HG03565 (cell line): ENCODE measurements around the gene SRRM5.
"Not testable (repeated sequence)": the region's sequence is repeated elsewhere in the genome, so short reads cannot be mapped to it uniquely, and the experiment has no call there.

Experiments used
- ATAC-seq: cut with Tn5 transposase; IDR thresholded peaks from one replicate; pipeline ENCODE4 v1.9.1; 2021; ENCODE audit warnings: mild to moderate bottlenecking, moderate library complexity; ENCODE audit not compliant: unreplicated experiment

SRRM5 gene

DNA sequence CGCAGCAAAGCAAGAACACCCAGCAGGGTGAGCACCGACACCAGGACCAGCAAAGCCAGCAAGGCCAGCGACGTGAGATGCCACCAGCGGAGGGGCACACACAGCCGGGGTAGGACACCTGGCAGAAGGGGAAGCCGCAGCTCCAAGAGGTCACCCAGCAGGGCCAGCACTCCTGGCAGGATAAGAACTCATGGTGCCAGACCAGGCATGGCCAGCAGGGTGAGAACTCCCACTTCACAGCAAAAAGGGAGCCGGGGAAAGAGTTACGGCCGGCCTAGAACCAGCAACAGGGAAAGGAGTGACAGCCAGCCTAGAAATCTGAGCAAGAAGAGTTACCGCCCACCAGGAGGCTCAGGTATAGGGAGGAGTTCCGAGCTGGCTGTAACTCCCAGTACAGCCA lies 486 bp downstream of the SRRM5 start:
- no peak for ATAC-seq

DNA sequence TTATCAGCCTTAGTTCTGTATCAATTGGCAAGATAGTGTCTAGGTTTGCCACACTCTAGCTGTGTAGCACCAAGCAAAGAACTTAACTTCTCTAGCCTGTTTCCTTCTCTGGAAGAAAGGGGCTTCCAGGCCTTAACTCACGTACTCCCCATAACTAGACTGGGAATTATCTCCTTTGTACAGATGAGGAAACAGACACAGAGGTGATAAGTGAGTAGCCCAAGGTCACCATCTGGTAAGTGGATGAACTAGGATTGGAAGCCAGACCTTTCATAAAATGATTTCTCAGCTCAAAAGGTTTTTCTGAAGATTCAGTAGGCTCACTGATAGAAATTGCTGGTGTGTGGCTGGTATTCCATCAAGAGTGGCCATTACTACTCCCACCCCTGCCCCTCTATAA lies 4.4 kb downstream of the SRRM5 start:
- no peak for ATAC-seq

DNA sequence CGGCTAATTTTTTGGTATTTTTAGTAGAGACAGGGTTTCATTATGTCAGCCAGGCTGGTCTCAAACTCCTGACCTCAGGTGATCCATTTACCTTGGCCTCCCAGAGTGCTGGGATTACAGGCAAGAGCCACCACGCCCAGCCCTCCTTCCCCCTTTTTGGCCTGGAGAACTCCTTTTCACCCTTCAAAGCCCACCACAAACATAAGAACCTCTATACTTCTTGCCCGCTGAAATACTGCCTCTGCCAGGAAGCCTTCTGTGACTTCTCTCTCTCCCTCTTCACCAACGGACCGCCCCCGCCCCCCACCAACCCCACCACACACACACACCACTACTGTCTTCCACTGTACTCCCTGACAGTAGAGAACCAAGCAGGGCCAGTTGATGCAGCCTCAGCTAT lies 5.1 kb downstream of the SRRM5 start:
- ATAC-seq = no peak

DNA sequence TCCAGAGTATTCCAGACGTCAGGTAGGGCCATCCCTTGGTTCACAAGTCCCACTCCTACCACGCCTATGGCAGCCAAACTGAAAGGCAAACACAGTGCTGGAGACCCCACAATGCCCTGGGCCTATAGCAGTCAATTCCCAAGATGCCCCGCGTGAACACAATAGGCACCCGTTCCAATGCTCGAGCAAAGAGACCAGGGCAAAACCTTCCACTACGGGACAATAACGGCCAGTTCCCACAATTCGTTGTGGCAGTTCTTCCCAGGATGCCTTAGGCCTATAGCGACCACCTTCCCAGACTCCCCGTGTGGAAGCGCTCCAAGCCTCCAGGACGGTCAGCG lies 7.0 kb downstream of the SRRM5 start:
- ATAC-seq = peak; percentile 9

DNA sequence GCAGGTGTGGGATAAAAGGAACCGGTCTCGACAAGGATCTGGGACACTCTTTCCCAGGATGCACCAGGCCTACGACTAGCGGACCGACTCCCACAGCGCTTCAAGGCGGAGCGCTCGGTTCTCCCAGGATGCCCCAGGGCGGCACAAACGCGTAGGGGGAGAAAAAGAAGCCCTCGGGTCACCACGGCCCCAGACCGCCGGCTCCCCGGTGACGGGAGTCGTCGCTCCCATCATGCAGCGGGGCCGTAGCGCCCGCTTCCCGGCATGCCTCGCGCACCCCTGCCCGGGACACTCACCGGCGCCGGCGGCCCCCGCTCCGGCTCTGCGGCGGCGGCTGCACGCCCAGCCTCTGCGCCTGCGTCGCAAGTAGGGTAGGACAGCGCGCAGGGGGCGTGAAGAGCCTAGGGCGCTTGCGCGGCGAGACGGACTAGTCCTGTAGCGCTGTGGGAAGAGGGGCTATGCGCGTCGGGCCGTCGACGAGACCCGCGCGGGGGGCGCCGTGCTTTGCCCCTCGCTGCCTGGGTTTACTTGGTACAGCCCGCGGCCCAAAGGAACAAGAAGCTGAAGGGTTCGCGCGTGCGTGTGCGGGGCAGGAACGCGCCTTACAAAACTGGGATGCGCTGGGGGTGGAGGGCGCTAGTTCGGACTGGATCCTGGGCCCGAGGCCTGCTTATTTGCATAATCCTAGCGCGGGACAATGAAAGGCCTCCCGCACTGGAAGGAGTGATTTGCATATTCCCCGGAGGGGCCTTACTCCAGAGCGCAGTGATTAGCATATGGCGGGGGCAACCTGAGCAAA lies 7.6 kb downstream of the SRRM5 start, which contains the start of gene ZNF428:
Gene ZNF428, minus strand, starts transcription at position 368 of the 799 bp plus-strand sequence. CDS start 5,325 bp downstream, outside the sequence.
- ATAC-seq = peak; percentile 77

DNA sequence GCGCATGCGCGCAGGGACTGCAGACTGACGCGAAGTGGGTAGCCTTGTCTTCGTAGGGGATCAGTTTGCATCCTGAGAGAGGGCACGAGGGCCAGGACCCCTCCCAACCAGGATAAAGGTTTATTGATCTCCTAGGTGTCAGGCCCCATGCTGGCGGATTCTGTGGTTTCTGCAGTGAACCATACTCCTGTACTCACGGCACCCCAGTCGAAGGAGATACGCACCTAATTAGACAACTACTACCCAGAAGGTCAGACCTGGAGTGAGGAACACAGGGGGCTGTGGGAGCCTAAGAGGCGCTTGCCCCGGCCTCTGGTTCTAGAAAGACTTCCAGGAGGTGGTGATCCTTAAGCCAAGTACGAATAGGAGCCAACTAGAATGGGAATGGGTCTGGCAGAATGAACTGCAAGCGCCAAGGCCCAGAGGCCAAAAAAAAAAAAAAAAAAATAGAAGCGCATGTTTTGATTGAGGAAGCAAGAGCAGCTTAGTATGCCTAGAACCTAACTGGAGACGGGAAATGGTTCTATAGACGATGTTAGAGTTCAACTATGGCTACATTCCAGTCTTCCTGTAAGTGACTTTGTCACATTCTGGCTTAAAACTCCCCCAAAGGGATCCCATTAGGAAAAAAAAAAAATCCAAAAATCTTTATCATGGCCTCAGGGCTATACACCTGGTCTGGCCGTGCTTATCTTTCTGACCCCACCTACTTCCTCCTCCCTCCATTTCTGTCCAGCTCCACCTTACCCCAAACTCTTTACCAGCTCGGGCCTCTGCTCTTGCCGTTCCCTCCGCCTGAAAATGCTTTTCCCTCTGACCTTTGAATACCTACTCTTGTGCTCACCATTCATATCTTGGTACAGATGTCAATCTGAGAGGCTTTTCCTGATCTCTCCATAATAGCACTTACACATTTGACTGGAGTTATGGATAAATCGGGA lies 8.4 kb downstream of the SRRM5 start:
- peak; percentile 8 for ATAC-seq

DNA sequence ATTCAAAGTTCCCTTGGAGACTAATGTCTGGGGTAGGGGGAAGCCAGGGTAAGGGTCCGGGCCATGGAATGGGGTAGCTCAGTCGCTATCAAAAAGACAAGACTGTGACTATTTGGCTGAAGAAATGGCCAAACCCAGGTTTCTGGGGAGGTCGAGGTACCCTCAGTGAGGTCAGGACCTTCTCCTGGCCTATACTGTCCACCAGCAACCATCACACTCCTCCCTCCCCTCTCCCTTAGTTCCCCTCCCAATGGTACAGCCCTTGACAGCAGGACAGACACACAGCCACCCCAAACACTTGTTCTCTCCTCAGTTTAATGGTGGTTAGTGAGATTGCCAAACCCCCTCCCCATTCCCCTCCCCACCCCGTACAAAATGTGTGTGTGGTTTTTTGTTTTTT lies 10.2 kb downstream of the SRRM5 start:
- no peak for ATAC-seq

DNA sequence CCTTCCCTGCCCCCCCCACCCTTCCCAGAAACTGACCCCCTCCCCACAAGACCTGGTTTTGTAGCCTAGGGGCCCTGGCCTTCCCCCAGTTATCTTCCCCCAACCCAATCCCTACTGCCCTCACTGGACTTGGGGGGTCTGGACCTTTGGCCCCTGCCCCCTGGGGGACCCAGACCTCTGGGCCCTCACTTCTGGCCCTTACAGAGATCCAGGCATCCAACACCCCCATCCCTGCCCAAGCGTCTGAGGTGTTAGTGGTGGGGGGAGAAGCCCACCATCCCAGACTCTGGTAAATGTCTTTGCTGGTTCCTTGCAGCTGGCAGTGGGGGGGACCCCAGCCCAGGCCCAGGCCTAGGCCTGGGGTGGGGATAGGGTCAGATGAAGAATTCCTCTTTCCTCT lies 11.1 kb downstream of the SRRM5 start:
- ATAC-seq = no peak

DNA sequence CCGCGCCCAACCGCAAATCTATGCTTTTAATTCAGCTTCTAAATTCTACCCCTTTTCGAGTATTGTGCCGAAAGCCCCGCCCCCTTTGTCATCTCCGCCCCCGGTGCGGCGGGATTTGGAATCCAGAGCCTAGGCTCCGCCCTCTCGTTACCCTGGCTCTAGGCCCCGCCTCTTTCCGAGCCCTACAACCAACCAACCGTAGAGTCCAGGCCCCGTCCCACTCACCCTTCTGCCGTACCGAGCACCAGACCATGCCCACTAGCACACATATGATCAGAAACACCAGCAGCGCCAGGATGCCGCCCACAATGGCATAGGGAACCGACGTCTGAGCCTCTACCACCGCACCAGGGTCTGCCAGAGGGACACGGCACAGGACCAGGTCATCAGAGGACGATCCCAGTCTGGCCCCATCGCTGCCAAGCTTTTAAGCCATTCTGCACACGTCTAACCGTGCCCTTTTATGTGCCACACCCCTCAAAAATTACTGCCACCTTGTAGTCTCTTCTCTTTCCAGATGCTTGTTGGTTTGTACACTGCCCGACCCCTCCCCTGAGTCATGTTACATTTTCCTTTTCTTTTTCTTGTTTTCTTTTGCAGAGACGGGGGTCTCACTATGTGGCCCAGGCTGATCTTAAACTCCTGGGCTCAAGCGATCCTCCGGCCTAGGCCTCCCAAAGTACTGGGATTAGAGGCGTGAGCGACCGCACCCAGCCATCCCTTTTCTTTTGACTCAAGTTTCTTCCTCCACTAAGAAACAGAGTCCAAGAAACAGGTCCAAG lies 12.2 kb downstream of the SRRM5 start:
- no peak for ATAC-seq

DNA sequence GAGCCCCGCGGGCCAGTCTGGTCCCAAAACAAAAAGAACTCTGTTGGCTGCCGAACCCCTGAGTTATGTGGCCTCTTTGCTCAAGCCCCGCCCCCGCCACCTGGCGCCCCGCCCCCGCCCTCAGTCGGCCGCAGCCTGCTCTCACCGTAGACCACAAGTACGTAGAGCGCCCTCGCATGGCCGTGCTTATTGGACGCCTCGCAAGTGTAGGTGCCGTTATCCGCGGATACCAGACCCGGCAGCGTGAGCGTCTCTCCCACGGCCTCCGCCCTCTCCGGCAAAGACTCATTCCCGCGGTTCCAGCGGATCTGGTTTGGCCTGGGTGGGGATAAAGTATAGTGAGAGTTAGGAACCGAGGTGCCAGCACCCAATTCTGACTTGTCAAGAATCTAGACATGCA lies 13.0 kb downstream of the SRRM5 start:
- ATAC-seq = no peak

DNA sequence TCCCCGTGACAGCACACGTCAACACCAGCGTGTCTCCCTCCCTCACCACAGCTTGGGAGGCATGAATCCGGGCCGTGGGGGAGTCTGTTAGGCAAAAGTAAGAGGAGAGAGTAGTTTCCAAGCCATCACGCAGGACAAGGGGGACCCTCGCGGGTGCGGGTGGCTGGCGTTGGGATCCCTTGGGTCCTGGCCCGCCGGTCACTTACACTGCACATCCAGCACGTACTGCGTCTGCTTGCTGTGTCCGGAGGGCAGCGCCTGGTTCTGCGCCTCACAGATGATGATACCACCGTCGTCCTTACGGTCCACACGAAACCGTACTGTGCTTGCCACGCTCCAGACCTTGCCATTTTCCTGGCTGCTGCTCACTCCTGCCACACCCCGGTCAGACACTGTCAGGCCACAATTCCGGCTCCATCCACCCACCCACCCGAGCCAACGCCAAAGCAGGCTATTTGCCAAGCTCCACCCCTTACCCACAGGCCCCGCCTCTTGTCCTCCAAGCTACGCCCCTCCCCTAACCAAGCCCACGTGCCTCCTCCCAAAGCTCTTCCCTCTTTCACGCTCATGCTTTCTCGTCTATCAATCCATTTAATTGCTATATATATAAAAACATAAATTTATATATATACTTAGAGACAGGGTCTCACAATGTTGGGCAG lies 14.2 kb downstream of the SRRM5 start:
- no peak for ATAC-seq

DNA sequence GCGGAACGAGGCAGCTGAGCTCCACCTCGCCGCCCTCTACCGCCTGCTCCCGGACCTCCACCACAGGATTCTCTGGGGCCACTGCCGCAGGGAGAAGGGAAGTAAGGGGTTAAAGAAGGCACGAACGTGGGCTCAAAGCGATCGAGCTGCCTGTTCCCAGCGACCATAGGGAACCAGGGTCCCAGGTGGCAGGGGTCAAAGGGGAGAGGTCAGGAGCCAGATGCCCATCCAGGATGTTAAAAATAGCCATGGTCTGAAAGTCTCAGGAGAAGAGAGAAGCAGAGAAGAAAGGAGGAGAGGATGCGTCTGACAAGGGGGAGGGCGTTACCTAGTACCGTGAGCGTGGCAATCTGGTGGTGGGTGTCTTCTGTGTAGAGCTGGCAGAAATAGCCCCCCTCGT lies 14.9 kb downstream of the SRRM5 start:
- ATAC-seq = no peak

DNA sequence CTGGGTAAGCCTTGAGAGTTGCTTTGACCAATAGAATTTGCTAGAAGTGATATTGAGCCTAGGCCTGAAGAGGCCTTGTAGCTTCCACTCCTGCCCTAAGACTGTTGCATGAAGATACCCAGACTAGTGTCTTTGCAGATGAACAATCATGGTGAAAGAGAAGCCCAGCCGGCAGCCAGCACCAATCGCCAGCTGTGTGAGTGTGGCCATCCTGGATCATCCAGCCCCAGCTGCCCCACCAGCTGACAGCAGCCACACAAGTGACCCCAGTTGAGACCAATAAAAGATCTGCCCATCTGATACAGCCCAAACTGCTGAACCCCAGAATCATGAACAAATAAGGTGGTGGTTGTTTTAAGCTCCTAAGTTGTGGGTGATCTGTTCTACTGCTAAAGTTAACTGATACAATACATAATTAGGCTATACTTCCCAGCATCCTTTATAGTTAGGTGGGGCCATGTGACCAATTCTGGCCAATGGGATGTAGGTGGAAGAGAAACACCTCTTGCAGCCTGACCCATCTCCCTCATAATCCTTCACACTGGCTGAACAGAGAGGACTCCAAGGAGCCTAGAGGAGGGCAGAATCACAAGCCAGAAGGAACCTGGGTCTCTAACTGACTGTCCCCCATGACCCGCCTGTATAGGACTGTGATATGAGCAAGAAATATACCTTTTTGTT lies 16.9 kb downstream of the SRRM5 start:
- ATAC-seq = no peak

DNA sequence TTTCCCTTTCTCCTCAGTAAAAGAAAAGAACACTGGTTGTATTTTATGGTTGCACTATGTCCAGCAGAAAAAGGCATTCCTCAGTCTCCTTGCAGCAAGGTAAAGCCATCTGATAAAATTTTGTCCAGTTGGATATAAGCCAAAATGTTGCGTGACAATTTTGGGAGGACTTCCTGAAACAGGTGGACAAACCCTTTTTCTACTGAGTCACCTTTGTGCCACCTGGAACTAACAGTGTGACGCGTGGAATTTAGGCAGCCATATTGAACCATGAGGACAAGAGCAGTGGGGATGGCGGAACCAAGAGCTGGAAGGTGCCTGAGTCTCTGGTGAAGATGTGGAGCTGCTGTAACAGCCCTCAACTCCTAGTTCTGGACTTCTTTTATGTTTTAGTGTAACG lies 19.6 kb downstream of the SRRM5 start:
- ATAC-seq = no peak

DNA sequence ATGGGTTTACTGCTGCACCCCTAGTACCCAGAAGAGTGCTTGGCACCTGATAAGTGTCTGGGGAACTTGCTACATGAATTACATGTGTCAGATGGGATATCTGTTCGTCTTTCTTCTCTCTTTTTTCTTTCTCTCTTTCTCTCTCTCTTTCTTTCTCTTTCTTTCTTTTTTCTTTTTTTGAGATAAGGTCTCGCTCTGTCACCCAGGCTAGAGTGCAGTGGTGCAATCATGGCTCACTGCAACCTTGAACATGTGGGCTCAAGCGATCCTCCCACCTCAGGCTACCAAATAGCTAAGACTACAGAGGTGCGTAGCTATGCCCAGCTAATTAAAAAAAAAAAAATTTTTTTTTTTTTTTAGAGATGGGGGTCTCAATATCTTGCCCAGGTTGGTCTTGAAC lies 21.6 kb downstream of the SRRM5 start:
- ATAC-seq = no peak

DNA sequence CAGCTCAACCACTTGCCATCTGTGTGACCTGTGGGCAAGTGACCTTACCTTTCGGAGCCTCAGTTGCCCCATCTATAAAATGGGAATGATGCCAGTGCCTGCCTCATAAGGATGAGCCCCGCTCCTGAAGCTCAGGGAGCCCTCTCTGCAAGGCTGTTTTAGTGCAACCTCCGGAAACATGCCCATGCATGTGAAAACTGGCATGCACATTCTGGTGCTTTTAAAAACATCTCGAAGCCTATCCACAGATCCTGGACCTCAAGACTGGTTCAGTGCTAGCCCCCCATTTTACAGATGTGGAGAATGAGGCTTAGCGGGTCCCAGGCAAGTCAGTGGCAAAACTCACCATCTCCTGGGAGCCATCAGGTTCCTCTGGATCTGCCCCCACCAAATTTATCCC lies 22.2 kb downstream of the SRRM5 start:
- no peak for ATAC-seq

DNA sequence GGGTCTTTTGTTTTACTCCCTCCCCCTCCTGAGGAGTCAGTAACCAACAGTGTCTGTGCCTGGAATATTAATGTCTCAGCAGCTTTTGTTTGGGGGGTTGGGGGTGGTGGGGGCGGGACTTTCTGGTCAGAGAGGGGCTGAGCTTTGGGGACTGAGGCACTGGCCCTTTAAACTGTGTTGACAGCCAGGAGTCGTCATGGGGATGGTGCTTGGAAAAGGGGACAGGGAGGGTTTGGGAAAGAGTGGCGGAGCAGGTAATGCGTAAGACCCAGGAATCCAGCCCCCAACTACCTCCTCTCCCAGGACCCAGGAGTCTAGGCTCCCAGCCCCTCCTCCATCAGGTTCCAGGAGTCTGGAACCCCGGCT lies 22.6 kb downstream of the SRRM5 start:
- no peak for ATAC-seq

DNA sequence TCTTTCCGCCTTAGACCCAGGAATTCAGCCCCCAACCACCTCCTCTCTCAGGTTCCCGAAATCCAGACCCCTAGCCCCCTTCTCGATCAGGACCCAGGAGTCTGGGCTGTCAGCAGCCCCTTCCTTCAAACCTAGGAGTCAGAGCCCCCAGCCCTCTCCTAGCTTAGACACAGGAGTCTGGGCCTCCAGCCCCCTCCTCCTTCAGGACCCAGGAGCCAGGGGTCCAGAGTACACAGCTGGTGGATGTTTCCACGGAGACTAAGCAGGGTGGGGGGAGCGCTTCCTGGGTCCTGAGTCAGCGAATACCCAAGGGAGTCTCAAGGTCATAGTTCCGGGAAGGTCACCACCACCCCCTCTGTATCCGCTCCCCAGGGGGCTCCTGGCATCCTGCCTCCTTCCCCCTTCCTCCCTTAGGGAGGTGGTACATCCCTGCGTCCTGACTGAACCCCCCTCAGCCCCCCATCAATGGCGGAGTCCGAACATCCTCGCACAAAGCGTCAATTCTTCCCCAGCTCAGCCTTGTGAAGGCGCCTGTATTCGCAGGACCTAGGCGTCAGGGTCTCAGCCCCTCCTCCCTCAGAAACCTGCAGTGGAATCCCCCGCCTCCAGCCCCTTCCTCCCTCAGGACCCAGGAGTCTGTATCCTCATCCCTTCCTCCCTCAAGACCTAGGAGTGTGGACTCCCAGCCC lies 23.1 kb downstream of the SRRM5 start:
- ATAC-seq = no peak

DNA sequence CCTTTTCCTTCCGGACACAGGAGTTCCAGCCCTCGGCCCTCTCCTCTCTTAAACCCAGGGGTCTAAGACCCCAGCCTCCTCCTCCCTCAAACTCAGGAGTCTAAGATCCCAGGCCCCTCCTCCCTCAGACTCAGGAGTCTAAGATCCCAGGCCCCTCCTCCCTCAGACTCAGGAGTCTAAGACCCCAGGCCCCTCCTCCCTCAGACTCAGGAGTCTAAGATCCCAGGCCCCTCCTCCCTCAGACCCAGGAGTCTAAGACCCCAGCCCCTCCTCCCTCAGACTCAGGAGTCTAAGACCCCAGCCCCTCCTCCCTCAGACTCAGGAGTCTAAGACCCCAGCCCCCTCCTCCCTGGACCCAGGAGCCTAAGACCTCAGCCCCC lies 23.7 kb downstream of the SRRM5 start:
- not testable (repeated sequence) for ATAC-seq
